ENCODE data around the gene PAM16.

PAM16 gene

GRCh38 chr16:4382795-4383357, 31.8 kb upstream of the PAM16 start:
- Histone ChIP-seq H3K27me3 (ENCODE audit: control insufficient read depth, insufficient read depth, low read length) (no peaks in the 10 kb centered on the region), H3K9me3 (ENCODE audit: control insufficient read depth, low read length) (no peaks in the 10 kb centered on the region), H3K79me2 (no peaks in the 10 kb centered on the region), H3K4me2 (ENCODE audit: low read length) (no peak overlapping the region), H3K4me3 (ENCODE audit: low read depth, low read length) (no peak overlapping the region), H2AFZ (no peak overlapping the region), H3K27ac (no peak overlapping the region), H3K36me3 (ENCODE audit: control insufficient read depth, insufficient read depth, low read length) (no peaks in the 10 kb centered on the region), H3K4me1 (peaks cover 6% of the 10 kb centered on the region), H3K9ac (no peak overlapping the region)
- no peak for TF ChIP-seq CTCF (IDR thresholded peaks at IDR 0.05)

GRCh38 chr16:4381935-4382794, 31.0 kb upstream of the PAM16 start:
- Histone ChIP-seq H3K4me2 (ENCODE audit: low read length) (no peak overlapping the region), H3K27me3 (ENCODE audit: control insufficient read depth, insufficient read depth, low read length) (no peaks in the 10 kb centered on the region), H3K9me3 (ENCODE audit: control insufficient read depth, low read length) (no peaks in the 10 kb centered on the region), H3K4me3 (ENCODE audit: low read depth, low read length) (no peak overlapping the region), H2AFZ (no peak overlapping the region), H3K9ac (no peak overlapping the region), H3K27ac (no peak overlapping the region), H3K36me3 (ENCODE audit: control insufficient read depth, insufficient read depth, low read length) (no peaks in the 10 kb centered on the region), H3K79me2 (no peaks in the 10 kb centered on the region), H3K4me1 (peaks cover 6% of the 10 kb centered on the region)
- no peak for TF ChIP-seq CTCF (IDR thresholded peaks at IDR 0.05)

GRCh38 chr16:4381072-4381934, 30.2 kb upstream of the PAM16 start:
- Histone ChIP-seq H3K9ac (no peak overlapping the region), H2AFZ (no peak overlapping the region), H3K36me3 (ENCODE audit: control insufficient read depth, insufficient read depth, low read length) (no peaks in the 10 kb centered on the region), H3K27ac (no peak overlapping the region), H3K4me1 (peaks cover 8% of the 10 kb centered on the region), H3K79me2 (no peaks in the 10 kb centered on the region), H3K27me3 (ENCODE audit: control insufficient read depth, insufficient read depth, low read length) (no peaks in the 10 kb centered on the region), H3K4me3 (ENCODE audit: low read depth, low read length) (no peak overlapping the region), H3K9me3 (ENCODE audit: control insufficient read depth, low read length) (no peaks in the 10 kb centered on the region), H3K4me2 (ENCODE audit: low read length) (no peak overlapping the region)
- TF ChIP-seq CTCF (IDR thresholded peaks at IDR 0.05) = no peak

GRCh38 chr16:4380119-4381063, 29.3 kb upstream of the PAM16 start:
- H3K9me3 ChIP-seq (ENCODE audit: control insufficient read depth, low read length) = no peaks in the 10 kb centered on the region
- H3K27ac ChIP-seq = no peak overlapping the region
- no peaks in the 10 kb centered on the region for H3K36me3 ChIP-seq (ENCODE audit: control insufficient read depth, insufficient read depth, low read length)
- H2AFZ ChIP-seq = no peak overlapping the region
- H3K4me1 ChIP-seq = peaks cover 14% of the 10 kb centered on the region
- no peak overlapping the region for H3K9ac ChIP-seq
- no peaks in the 10 kb centered on the region for H3K27me3 ChIP-seq (ENCODE audit: control insufficient read depth, insufficient read depth, low read length)
- no peak overlapping the region for H3K4me2 ChIP-seq (ENCODE audit: low read length)
- no peak for TF ChIP-seq CTCF (IDR thresholded peaks at IDR 0.05)
- H3K79me2 ChIP-seq = no peaks in the 10 kb centered on the region
- no peak overlapping the region for H3K4me3 ChIP-seq (ENCODE audit: low read depth, low read length)
